Vagina (tissue), 2 donors: Measurements from ENCODE around the gene FZD8.

Source experiments
- CTCF ChIP-seq, 3 experiments: fragments of 450-650 bp in 2 of 3; fragments of 200-600 bp in 1 of 3; sonication (generic) in 1 of 3; IDR thresholded peaks; one replicate each; pipeline ENCODE4 v1.5.1; 2017 to 2019; ENCODE audit warnings: antibody characterized with exemption in 3 of 3, mild to moderate bottlenecking in 2 of 3, moderate library complexity in 2 of 3
- POLR2A ChIP-seq, 2 donors: fragments of 450-650 bp; IDR thresholded peaks; one replicate each; pipeline ENCODE4 v1.6.1; 2017; ENCODE audit warnings: antibody characterized with exemption in 2 of 2, mild to moderate bottlenecking in 2 of 2, moderate library complexity in 2 of 2
- POLR2AphosphoS5 ChIP-seq, 2 donors: sonication (generic); formaldehyde crosslinking; IDR thresholded peaks; one replicate each; pipeline ENCODE4 v1.9.0; 2017; ENCODE audit warnings: antibody characterized with exemption in 2 of 2, mild to moderate bottlenecking in 2 of 2, low read depth in 1 of 2; ENCODE audit not compliant: insufficient read depth in 1 of 2

- TF ChIP-seq CTCF (IDR thresholded peaks at IDR 0.05), result no peak
- no peak for TF ChIP-seq POLR2AphosphoS5 (IDR thresholded peaks at IDR 0.05; ENCODE audit: insufficient read depth in 1 of 2, low read depth in 1 of 2)
- no peak for TF ChIP-seq POLR2A (IDR thresholded peaks at IDR 0.05)
Observed at GRCh38 chr10:35642793-35643114, 658 bp upstream of the FZD8 start.
